TTC549 (cell line): ENCODE measurements around the gene ADRA2A.

Source experiments
- FAIRE-seq: peaks from 2 replicates; lab custom pipeline; 2012; peaks lifted over from hg19 to GRCh38; lab: Jason Lieb, UNC

Gene ADRA2A

GRCh38 chr10:111076682-111077478 lies at the start of gene ADRA2A:
Gene ADRA2A (plus strand): TSS chr10:111077029. CDS start chr10:111077997, 968 bp downstream.
- no peak for FAIRE-seq

- FAIRE-seq: no peak
Measured at GRCh38 chr10:111030042-111030750, 46.6 kb upstream of the ADRA2A start.

GRCh38 chr10:111034598-111035310 lies 42.1 kb upstream of the ADRA2A start:
- FAIRE-seq: no peak

DNA sequence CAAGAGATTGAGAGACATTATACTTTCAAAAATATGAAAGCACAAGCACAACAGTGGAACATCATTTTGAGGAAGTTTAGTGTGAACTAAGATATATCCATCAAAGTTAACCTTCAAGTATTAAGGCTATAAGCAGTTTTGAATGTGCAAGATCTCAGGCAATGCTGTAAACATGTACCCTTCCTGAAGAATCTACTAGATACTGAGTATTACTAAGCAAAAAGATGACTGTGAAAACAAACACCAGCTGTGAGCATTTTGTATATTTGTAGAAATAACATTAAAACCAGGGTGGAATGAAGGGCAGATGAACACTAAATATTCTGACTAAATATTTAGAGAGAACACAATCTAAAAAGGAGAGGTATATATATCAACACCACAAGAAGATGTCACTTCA lies 41.3 kb upstream of the ADRA2A start:
- no peak for FAIRE-seq

DNA sequence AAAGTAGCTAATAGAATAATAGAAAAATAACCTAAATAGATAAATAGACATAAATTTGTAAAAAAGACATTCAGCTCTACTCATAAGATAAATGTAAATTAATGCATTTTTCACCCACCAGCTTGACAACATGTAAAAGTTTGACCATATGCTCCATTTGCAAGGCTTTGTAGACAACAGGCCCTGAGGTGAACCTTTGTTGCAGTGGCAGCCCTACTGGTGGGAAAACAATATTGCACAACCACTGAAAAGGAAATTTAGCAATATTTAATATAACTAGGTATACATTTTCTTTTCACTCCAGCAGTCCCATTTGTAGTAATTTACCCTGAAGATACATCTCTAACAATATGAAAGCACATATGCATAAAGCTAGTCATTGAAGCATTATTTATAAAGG lies 39.0 kb upstream of the ADRA2A start:
- no peak for FAIRE-seq

GRCh38 chr10:111039522-111039921 lies 37.3 kb upstream of the ADRA2A start:
- no peak for FAIRE-seq

GRCh38 chr10:111057006-111057405 lies 19.8 kb upstream of the ADRA2A start:
- no peak for FAIRE-seq

GRCh38 chr10:111063471-111063870 lies 13.4 kb upstream of the ADRA2A start:
- FAIRE-seq: no peak

- no peak for FAIRE-seq
Measured at GRCh38 chr10:111072232-111072631, 4.6 kb upstream of the ADRA2A start.

GRCh38 chr10:111075577-111076185 lies 1.1 kb upstream of the ADRA2A start:
- FAIRE-seq: no peak

DNA sequence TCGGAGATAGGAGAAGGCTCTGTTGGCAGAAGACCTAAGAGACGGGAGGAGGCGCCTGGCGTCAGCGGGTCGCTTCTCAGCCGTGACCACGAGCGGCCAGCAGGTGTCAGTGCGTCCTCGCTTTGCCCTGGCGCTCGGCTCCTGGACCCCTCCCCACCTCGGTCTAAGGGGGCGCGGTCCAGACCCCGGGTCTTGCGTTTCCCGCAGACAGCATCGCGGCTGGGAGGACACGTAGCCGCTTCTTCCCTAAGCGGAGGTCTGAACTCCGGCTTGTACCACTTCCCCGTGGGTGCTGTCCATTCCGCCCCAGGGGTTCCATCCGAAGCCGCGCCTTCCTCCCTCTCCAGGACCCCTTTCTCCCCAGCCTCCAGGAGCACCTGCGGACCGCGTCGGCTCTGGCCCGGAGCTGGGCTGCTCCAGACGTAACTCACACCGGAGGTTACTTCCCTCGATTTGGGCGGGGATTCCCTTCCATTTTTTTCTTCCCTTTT lies 593 bp upstream of the ADRA2A start:
- no peak for FAIRE-seq

DNA sequence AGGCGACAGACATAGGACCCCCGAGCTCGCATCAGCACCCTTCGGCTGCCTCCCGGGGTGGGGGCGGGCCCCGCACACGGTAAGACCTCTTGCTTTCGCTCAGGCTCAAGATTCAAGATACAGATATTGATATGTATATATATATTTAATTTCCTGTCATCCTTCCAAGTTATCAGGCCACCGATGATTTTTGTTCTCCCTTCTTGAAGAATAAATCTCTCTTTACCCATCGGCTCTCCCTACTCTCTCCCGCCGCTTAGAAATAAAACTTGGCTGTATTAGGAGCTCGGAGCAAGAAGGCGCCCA lies 603 bp downstream of the ADRA2A start:
- FAIRE-seq: no peak

GRCh38 chr10:111077785-111078504 lies 1.1 kb downstream of the ADRA2A start:
- FAIRE-seq: no peak

DNA sequence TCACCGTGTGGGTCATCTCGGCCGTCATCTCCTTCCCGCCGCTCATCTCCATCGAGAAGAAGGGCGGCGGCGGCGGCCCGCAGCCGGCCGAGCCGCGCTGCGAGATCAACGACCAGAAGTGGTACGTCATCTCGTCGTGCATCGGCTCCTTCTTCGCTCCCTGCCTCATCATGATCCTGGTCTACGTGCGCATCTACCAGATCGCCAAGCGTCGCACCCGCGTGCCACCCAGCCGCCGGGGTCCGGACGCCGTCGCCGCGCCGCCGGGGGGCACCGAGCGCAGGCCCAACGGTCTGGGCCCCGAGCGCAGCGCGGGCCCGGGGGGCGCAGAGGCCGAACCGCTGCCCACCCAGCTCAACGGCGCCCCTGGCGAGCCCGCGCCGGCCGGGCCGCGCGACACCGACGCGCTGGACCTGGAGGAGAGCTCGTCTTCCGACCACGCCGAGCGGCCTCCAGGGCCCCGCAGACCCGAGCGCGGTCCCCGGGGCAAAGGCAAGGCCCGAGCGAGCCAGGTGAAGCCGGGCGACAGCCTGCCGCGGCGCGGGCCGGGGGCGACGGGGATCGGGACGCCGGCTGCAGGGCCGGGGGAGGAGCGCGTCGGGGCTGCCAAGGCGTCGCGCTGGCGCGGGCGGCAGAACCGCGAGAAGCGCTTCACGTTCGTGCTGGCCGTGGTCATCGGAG lies 1.8 kb downstream of the ADRA2A start:
- no peak for FAIRE-seq

- FAIRE-seq: no peak
Measured at GRCh38 chr10:111079241-111079760, 2.5 kb downstream of the ADRA2A start.

DNA sequence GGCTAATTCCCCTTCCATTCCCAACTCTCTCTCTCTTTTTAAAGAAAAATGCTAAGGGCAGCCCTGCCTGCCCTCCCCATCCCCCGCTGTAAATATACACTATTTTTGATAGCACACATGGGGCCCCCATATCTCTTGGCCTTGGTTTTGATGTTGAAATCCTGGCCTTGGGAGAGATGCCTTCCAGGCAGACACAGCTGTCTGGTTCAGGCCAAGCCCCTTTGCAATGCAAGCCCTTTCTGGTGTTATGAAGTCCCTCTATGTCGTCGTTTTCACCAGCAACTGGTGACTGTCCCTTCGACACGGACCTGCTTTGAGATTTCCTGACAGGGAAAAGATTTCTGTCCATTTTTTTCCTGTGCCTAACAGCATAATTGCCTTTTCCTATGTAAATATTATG lies 3.0 kb downstream of the ADRA2A start:
- no peak for FAIRE-seq

GRCh38 chr10:111080224-111080623 lies 3.4 kb downstream of the ADRA2A start:
- FAIRE-seq: no peak

GRCh38 chr10:111081595-111081994 lies 4.8 kb downstream of the ADRA2A start:
- no peak for FAIRE-seq

GRCh38 chr10:111082102-111082975 lies 5.5 kb downstream of the ADRA2A start:
- no peak for FAIRE-seq
